Neural cell (in vitro differentiated cells): ENCODE data around the gene EML6.

Source experiments
- CTCF ChIP-seq: fragments of 450-650 bp; IDR thresholded peaks from 2 replicates; pipeline ENCODE4 v1.5.1; 2014; ENCODE audit warnings: antibody characterized with exemption, mild to moderate bottlenecking, moderate library complexity; ENCODE audit not compliant: poor library complexity, severe bottlenecking
- EP300 ChIP-seq: fragments of 450-650 bp; conservative IDR thresholded peaks from 2 replicates; pipeline ENCODE4 v1.6.1; 2014; ENCODE audit warnings: antibody characterized with exemption, mild to moderate bottlenecking, moderate library complexity; ENCODE audit not compliant: poor library complexity, severe bottlenecking
- POLR2AphosphoS5 ChIP-seq: IDR thresholded peaks from 2 replicates; pipeline ENCODE4 v1.6.1; 2012
- TAF1 ChIP-seq: IDR thresholded peaks from 2 replicates; pipeline ENCODE4 v1.6.1; 2012; ENCODE audit warnings: low read depth

GRCh38 chr2:55010915-55011314 is 287.5 kb downstream of the EML6 start:
- no peak for TF ChIP-seq CTCF
- no peak for TF ChIP-seq POLR2AphosphoS5
- TF ChIP-seq TAF1, result no peak
- no peak for TF ChIP-seq EP300
